Measurements from ENCODE around the gene RAB1B.
"Not testable (repeated sequence)": the region's sequence is repeated elsewhere in the genome, so short reads cannot be mapped to it uniquely, and the experiment has no call there.

RAB1B gene

DNA sequence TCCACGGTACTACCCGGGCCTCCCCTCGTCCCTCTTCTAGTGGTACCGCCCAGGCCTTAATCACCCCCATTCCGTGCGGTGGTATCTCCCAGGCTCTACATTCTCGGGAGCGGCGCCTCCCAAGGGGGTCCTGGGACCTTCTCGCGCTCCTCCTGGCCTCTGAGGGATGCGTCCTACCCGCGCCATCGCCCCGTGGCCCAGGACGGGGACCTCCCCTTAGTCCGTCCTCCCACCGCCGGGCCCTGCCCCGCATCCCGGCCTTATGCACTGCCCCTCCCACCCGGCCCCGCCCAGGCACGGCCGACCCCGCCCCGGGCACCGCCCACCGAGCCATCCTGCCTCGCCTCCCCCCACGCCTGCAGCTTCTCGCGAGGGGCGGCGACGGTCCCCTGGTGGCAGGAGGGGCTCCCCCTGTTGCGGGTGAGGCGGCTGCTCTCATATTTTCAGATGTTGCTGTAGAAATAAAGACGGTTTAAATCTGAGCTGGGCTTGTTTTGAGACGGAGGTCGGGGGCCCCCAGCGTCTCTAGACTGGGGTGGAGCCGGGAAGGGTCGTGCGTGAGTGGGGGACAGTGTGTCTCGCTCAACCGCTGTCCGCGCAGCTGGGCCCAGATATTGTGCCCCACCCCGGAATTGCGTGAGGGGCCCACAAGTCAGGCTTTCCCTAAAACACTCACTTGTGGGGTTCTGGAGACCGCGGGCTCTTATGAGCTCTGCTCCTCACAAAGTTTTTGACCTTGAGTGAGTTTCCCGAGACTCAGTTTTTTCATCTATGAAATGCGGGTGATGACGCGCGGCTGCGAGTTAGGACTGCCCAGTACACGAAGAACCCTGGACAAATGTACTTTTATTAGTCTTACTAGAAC, 828 bp upstream of the RAB1B start:
- peak; percentile 84 for DNase-seq

DNA sequence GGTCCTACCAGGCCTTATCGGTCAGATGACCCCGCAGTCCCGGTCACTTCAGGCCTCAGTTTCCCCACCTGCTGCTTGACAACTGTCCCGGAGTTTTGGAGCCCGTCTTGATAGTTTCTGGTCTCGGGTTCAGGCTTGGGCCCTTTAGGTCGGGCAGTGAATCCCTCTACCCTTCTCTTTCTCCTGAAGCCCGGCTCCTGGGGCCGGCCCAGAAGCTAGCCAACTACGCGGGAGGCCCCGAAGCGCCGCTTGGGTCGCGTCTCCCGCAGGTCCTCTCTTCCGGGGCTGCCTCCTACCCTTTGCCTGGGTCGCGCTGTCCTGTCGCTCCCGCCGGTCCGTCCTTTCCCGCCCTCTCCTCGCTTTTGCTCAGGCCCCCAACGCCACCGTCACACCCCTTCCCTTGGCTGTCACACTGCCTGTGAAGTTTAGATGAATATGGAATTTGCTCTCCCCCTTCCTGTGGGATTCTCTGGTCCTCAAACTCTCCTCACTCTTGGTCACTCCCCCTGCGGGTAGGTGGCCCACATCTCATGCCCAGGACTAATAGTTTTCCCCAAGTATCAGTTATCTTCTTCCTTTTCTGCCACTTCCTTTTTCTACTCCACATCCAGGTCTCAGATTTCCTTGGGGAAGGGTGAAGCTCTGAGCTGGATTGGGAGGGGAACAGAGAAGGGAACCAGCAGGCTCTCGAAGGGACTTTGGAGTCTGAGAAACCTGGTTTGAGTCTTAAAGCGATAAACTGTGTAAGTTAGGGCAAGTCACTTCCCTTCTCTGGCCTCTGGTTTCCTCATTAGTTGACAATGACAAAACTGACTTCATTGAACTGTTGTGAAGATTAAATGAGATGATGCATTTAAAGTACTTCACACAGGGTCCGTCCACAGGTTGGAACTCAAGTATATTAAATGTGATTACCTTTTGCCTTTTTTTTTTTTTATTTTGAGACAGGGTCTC, 790 bp downstream of the RAB1B start:
- no peak for DNase-seq

DNA sequence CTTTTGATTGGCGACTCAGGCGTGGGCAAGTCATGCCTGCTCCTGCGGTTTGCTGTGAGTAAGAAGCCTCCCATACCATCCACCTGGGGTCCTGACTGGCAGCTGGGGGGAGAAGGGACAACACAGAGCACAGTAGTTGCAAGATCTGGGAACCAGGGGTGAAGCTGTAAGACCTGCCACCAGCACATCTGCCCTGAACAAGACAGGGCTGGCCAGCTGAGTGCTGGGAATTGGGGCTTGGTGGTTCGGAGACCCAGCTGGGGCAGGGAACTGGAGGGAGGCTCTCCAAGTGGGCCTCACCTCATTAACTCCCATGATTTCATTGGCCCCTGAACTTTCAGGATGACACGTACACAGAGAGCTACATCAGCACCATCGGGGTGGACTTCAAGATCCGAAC, 3.4 kb downstream of the RAB1B start:
- no peak for DNase-seq

DNA sequence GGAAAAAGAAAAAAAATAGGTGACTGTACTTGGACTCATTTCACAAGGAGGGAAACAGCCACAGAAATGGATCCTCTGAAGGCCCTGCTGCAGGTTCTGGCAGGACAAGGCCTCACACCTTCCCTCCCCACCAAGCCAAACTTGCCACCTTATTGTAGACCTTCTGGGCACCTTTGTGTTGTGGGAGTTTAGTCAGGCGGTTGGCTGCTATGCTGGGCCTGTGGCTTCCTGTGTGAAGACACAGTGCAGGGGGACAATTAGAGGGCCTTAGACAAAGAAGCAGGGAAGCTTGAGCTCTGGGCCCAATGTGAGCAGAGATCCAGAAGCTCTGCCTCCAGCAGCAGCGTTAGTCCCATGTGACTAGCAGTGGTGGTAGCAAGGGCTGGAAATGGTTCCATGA, 4.2 kb downstream of the RAB1B start:
- no peak for DNase-seq

DNA sequence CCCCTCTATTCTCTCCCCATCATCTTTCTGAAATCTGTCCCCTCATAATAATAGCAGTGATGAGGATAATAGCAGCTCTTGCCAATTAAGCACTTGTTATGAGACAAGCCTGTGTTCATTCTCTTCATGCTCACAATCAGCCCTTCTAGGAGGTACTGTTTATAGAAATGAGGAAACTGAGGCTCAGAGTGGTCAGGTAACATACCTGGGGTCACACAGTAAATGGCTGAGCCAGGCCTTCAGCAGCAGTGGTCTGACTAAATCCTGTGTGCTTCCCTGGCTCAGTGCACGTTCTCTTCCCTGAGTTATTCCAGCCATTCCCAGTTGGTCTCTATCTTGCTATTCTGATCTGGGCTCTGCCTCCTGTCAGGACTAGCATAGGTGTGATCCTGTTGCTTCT, 5.8 kb downstream of the RAB1B start:
- DNase-seq: no peak

DNA sequence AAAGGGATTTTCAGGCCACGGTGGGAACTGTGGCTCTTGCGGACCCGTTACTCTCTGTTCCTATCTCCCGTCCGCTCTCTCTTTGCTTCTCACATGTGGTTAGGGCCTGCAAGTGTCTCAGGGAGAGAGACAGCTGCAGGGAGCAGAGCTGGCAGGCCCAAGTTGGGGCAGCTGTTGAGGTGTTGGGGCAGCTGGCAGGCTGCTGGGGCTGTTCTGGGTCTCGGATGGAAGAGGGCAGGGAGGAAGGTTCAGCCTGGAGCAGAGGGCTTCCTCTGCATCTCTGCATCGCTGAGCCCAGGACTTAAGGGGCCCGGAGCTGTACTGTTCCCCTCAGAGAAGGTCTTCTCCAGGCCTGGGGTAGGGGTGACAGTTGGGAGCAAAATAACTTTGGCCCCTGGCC, 7.0 kb downstream of the RAB1B start:
- no peak for DNase-seq

DNA sequence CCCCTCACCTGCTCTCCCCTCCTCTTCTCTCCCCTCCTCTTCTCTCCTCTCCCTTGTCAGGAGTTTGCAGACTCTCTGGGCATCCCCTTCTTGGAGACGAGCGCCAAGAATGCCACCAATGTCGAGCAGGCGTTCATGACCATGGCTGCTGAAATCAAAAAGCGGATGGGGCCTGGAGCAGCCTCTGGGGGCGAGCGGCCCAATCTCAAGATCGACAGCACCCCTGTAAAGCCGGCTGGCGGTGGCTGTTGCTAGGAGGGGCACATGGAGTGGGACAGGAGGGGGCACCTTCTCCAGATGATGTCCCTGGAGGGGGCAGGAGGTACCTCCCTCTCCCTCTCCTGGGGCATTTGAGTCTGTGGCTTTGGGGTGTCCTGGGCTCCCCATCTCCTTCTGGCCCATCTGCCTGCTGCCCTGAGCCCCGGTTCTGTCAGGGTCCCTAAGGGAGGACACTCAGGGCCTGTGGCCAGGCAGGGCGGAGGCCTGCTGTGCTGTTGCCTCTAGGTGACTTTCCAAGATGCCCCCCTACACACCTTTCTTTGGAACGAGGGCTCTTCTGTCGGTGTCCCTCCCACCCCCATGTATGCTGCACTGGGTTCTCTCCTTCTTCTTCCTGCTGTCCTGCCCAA, 7.7 kb downstream of the RAB1B start:
- no peak for DNase-seq

DNA sequence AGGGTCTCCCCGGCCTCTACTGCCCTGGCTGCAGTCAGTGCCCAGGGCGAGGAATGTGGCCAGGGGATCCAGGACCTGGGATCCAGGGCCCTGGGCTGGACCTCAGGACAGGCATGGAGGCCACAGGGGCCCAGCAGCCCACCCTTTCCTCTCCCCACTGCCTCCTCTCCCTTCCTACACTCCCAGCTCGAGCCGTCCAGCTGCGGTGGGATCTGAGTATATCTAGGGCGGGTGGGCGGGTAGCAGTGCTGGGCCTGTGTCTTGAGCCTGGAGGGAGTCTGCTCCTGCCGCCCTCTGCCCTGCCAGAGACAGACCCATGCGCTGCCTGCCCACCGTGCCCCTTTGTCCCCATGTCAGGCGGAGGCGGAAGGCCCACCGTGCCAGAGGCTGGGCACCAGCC, 8.2 kb downstream of the RAB1B start:
- not testable (repeated sequence) for DNase-seq

DNA sequence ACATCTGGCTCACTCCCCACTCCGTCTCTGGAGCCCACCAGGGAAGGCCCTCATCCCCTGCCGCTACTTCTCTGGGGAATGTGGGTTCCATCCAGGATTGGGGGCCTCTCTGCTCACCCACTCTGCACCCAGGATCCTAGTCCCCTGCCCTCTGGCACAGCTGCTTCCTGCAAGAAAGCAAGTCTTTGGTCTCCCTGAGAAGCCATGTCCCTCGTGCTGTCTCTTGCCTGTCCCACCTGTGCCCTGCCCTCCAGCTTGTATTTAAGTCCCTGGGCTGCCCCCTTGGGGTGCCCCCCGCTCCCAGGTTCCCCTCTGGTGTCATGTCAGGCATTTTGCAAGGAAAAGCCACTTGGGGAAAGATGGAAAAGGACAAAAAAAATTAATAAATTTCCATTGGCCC, 8.6 kb downstream of the RAB1B start:
- DNase-seq: not testable (repeated sequence)

DNA sequence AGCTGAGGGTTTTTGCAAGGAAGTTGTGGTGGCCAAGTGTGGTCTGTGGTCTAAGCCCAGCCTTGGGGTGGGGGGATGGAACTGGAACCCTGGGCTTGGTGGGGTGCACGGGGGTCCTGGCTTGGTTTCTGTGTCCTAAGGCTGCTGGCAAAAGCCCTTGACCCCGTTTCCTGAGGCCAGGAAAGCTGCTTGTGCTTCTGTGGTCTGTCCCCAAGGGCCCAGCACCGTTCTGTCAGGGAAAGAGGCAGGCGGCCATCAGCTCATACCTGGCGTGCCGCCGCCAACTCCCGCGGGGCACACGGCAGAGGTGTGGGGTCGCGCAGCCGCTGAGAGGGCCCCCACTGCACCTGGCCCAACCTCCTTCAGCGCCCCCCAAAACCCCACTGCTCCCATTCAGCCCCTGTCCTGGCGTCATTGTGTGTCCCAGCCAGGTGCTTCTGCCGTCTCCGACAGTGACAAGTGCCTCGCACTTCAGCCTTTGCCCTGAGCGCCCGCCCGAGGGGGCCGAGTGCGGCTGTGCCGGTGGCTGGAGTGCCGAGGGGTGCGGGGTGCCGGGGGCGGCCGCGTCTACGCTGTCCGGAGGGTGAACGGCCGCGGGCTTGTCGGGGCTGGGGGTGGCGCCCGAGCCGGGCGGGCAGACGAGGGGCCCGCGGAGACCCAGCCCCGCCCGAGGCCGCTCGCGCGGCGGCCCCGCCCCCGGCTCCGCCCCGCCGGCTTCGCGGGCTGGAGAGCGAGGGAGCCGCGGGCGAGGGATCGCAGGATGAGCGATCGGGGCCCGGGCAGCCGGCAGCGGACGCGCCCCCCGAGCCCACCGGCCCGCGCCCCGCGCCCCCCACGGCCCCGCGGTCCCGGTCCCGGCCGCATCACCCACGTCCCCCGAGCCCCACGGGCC, 9.3 kb downstream of the RAB1B start, which contains the start of gene CNIH2:
CNIH2 (plus strand) TSS at position 705 of the 892 bp plus-strand sequence. CDS start 282 bp downstream, outside the sequence.
- DNase-seq: peak; percentile 54

DNA sequence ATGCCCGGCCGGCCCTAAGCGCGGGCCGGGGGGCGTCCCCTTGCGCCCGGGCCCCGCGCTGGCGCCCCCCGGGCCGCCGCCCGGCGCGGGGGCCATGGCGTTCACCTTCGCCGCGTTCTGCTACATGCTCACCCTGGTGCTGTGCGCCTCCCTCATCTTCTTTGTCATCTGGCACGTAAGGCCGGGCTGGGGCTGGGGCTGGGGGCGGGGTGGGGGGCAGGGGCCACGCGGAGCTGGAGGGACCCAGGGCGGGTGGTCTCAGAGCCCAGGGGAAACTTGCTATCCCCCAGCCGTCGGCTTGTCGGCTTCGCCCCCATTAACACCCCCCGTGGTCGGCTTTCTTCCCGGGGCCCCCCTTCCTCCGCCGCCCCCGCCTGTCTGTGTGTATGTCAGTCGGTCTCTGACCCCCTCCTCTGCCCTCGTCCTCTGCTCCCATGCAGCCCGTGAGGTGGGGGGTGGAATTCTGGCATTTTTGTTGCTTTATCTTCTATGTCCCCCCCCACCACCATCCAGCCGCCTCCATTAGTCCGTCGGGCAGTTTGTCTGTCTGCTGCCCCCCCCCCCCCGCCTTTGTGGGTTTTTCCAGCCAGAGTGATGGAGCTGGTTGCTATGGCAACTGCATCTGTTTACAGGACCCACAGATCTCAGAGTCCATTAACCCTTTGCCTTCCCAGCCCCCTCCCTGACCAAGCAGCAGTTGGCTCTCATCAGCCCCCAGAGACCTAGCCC, 10.1 kb downstream of the RAB1B start:
- DNase-seq: no peak

DNA sequence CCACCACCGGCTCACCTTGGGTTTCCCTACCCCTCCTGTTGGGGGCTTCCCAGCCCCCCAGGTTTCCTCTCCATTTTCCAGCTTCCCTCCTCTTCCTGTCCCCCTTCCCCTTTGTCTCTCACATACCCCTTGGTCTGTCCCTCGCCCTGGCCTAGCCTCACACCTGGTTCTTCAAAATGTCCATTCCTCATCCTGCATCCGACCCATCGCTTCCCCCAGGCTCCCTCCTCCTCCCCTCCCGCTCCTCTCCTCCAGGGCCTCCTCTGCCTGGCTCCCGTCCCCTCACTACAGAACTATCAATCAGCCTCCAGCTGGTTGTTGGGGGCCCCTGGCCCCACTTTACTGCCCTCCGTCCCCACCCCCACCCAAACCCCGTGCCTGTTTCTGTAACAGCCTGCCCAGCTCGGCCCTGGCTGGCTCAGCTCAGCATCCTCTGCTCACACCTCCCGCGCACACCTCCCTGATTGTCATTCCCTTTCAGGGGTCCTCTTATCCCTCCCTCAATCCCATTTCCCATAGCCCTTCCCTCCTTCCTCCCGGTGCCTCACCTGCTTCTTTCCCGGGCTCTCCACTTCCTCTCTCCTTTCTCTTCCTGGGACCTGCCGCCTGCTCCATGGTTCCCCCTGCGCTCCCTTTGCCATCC, 10.8 kb downstream of the RAB1B start:
- DNase-seq: no peak

DNA sequence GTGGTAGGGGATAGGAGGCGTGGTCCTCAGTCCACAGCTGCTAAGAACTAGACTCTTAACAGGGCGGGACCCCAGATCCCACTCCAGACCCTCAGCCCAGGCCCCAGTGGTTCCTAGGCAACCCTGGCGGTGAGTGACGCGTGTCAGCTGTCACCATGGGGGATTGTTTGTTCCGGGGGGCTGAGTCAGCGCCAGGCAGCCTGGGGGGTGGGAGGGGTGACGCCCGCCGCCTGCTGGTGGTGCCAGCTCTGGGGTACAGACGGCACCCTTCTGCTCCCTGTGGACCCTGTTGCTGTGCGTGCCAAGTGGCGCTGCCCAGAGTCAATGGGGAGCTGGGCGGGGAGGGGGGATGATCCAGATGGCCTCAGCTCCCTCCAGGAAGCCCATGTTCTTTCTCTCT, 12.0 kb downstream of the RAB1B start:
- no peak for DNase-seq

DNA sequence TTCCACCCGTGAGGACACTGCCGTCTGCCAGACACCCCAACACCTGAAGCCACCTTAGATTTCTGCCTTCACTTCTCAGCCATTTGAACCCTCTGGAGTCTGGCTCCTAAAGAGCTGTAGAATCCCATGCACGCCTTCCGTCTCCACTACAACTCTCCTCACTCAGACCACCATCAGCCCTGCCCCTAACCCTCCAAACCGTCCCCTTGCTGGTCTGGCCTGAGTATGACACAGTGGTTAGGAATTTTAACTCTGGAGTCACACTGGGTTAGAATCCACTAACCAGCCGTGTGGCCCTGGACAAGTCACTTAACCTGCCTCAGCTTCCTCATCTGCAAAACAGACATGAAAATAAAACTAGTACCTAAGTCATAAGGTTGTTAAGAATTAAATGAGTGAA, 12.6 kb downstream of the RAB1B start:
- DNase-seq: no peak

DNA sequence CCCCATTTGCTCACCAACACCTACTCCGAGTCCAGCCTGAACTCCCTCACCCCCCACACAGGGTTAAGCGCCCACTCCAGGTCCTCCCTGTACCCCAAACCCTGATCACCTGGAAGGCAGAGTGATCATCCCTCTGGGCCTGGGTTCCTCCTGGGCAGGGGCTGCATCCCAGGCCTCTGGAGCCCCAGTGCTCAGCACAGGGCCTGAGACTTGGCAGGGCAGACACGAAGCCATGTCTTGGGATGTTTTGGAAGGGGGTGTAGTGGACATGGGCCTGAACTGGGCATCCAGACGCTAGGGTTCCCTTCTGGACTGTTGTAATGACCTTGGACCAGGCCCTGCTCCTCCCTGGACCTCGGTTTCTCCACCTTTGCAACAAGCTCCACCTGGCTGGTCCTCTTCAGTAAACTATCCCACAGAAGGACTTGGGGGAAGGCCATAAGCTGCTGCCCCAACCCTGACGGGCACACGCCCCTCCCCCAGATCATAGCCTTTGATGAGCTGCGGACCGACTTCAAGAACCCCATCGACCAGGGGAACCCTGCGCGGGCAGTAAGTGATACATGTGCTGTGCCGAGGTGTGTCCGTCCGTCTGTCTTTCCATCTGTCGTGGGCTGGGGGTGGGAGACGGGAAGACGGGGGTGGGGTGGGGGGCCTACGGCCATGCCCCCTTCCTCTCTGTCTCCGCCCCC, 13.5 kb downstream of the RAB1B start:
- peak; percentile 52 for DNase-seq

DNA sequence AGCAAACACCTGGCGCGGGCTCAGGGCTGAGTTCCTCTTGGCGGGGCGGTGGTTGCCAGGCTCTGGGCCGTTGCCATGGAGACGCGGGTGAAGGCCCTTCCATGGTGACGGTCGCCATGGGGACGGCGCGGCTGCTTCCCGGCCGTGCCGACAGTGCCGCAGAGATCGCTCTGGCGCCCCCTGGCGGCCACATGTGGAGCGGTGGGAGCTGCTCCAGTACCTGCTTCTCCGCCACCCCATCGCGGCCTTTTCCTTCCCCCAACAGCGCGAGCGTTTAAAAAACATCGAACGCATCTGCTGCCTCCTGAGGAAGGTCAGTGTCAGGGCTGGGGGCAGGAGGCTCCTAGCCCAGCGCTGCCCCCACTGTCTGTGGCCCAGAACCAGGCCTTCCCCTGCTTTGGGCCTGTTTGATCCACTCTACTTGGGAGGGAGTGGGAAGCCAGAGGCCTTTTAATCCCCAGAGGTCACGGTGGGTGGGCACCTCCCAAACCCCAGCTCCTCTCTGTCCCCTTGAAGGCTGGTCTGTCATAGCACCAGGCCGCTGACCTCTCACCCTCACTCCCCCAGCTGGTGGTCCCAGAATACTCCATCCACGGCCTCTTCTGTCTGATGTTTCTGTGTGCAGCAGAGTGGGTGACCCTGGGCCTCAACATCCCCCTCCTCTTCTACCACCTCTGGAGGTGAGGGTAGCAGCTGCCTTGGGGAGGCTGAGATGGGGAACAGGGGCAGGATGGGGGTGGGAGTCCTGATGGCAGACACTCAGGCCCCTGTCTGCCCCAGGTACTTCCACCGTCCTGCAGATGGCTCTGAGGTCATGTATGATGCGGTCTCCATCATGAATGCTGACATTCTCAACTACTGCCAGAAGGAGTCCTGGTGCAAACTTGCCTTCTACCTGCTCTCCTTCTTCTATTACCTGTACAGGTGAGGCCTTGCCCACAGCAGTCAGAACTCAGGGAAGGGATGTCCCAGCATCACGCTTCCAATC, 14.3 kb downstream of the RAB1B start:
- DNase-seq: peak; percentile 99

DNA sequence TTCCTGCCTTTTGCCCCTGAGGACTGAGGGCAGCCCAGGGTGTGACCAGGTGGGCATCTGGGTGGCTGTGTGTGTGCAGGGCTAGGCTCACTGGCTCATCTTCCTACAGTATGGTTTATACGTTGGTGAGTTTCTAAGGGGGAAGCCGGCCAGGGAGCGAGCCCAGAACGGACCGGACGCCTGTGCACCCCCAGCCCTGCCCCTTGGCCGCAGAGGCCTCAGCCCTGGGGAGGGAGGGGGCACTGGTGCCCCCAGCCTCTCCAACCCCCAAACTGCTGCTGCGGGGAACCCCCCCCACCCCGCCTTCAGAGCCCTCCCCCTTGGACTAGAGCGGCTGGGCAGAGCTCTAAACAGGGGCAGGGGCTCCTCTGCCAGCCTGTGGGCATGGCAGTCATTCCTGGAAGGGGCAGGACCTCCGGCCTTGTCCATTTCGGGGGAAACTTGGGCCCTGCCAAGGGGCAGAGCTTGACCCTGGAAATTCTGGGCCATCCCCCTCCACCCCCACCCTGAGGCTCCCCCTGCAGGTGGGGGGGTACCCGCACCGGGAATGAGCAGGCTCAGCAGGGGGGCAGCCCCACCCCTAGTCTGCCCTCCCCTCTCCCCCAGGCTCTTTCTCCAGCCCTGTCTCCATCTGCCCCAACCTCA, 15.1 kb downstream of the RAB1B start:
- no peak for DNase-seq

DNA sequence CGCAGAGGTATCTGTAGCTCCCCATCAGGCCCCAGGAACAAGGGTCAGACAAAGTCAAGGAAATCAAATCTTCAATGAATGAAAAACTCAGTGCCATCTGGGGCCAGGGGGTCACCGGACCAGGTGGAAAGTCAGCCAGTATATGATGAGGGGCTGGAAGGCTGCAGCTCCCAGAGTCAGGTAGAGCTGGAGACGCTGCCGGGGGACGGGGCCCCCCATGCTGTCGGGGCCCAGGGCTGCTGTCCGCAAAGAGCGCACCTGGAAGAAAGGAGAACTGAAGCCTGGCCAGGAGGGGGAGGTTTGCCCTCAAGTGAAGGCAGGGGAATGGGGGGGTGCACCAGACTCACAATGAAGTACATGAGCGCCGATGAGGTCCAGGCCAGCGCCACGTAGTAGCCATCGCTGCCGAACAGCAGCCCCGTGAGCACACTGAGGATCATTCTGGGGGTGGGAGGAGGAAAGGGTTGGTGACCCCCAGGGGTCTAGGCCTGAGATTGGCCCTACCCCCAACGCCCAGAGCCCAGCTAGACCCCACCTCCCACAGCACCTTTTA, 16.2 kb downstream of the RAB1B start:
- DNase-seq: no peak

Data from activated CD4-positive, CD25-positive, alpha-beta regulatory T cell treated with anti-CD3 and anti-CD28 coated beads, Interleukin-2, amount 50 U/mL, for 72 hours (primary cell).